ENCODE measurements around the gene LRG1. TPM values are rescaled to one million over a fixed set of nuclear protein-coding genes. Genes with fewer than 3 reads are reported as not detected.

LRG1 gene
- total RNA-seq, 1 donor from 2014 or later: 14.9 TPM

GRCh38 chr19:4519172-4519496 lies 20.7 kb downstream of the LRG1 start:
- DNase-seq (no peak), ATAC-seq (no peak)
- H3K4me3 ChIP-seq: no peak overlapping the region
- H3K27me3 ChIP-seq (ENCODE audit: low read depth): peaks cover 8% of the 10 kb centered on the region
- H3K36me3 ChIP-seq: no peaks in the 10 kb centered on the region
- intact Hi-C loops (cut with DNase I): no loop called here
- H3K27ac ChIP-seq: no peak overlapping the region
- no peaks in the 10 kb centered on the region for H3K9me3 ChIP-seq
- no peak for TF ChIP-seq CTCF (IDR thresholded peaks at IDR 0.05)
- peaks cover 3% of the 10 kb centered on the region for H3K4me1 ChIP-seq

- peak; percentile 19 to 28 for ATAC-seq
- Histone ChIP-seq H3K4me1 (peaks cover 3% of the 10 kb centered on the region), H3K27ac (no peak within 1 kb of the TSS), H3K27me3 (ENCODE audit: low read depth) (peaks cover 8% of the 10 kb centered on the region), H3K4me3 (no peak within 1 kb of the TSS), H3K9me3 (no peaks in the 10 kb centered on the region), H3K36me3 (no peaks in the 10 kb centered on the region)
- no peak for TF ChIP-seq CTCF (IDR thresholded peaks at IDR 0.05)
- intact Hi-C loops (cut with DNase I): no loop called here
- DNase-seq: no peak
Measured at GRCh38 chr19:4518345-4519171, 21.3 kb downstream of the LRG1 start, which contains the start of gene PLIN4. Gene PLIN4 (minus strand): TSS chr19:4518486. CDS start chr19:4518272, 214 bp downstream.

GRCh38 chr19:4517451-4518057 lies 22.3 kb downstream of the LRG1 start:
- intact Hi-C loops (cut with DNase I): no loop called here
- Histone ChIP-seq H3K27ac (no peak overlapping the region), H3K36me3 (no peaks in the 10 kb centered on the region), H3K27me3 (ENCODE audit: low read depth) (peaks cover 8% of the 10 kb centered on the region), H3K4me1 (peaks cover 3% of the 10 kb centered on the region), H3K9me3 (no peaks in the 10 kb centered on the region), H3K4me3 (no peak overlapping the region)
- no peak for DNase-seq
- no peak for TF ChIP-seq CTCF (IDR thresholded peaks at IDR 0.05)
- no peak for ATAC-seq

- Histone ChIP-seq H3K4me3 (no peak overlapping the region), H3K9me3 (no peaks in the 10 kb centered on the region), H3K27ac (no peak overlapping the region), H3K4me1 (peaks cover 3% of the 10 kb centered on the region), H3K27me3 (ENCODE audit: low read depth) (peaks cover 8% of the 10 kb centered on the region), H3K36me3 (no peaks in the 10 kb centered on the region)
- TF ChIP-seq CTCF (IDR thresholded peaks at IDR 0.05): no peak
- DNase-seq: no peak
- intact Hi-C loops (cut with DNase I): no loop called here
- no peak for ATAC-seq
Measured at GRCh38 chr19:4516939-4517300, 22.9 kb downstream of the LRG1 start.

- Histone ChIP-seq H3K4me1 (peaks cover 3% of the 10 kb centered on the region), H3K4me3 (no peak overlapping the region), H3K9me3 (no peaks in the 10 kb centered on the region), H3K36me3 (no peaks in the 10 kb centered on the region), H3K27me3 (ENCODE audit: low read depth) (peaks cover 8% of the 10 kb centered on the region), H3K27ac (no peak overlapping the region)
- no peak for TF ChIP-seq CTCF (IDR thresholded peaks at IDR 0.05)
- DNase-seq: no peak
- ATAC-seq: no peak
- intact Hi-C loops (cut with DNase I): no loop called here
Measured at GRCh38 chr19:4516199-4516938, 23.5 kb downstream of the LRG1 start.
